ENCODE measurements around the gene ZNF813. TPM values are rescaled to one million over a fixed set of nuclear protein-coding genes. Genes with fewer than 3 reads are reported as not detected.

Gene ZNF813
- polyA plus RNA-seq, 2 donors, result 0.82 to 0.96 TPM

DNA sequence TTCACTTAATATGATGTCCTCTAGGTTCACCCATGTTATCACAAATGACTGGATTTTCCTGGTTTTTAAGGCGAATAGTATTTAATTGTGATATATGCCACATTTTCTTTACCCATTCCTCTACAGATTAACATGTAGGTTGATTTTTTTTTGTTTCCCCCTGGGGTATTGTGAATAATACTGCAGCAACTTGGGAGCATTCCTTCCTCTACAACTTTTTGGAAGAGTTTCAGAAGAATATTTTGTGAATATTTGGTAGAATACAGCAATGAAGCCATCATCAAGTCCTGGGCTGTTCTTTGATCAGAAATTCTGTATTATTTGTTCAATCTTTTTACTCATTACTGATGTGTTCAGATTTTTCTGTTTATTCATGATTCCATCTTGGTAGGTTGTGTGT, 64.8 kb downstream of the ZNF813 start:
- Histone ChIP-seq H3K36me3 (ENCODE audit: control insufficient read depth in 2 of 2, insufficient read depth in 2 of 2, low read length in 1 of 2) (no peaks in the 10 kb centered on the region), H3K9me3 (ENCODE audit: control insufficient read depth in 2 of 2, insufficient read depth in 1 of 2, low read depth in 1 of 2, low read length in 1 of 2) (peaks cover 0 to 2% of the 10 kb centered on the region in 2 donors), H3K27ac (ENCODE audit: low read depth in 2 of 2, low read length in 1 of 2) (no peak overlapping the region), H3K4me3 (ENCODE audit: low read depth in 1 of 2, low read length in 2 of 2) (no peak overlapping the region), H3K27me3 (ENCODE audit: control insufficient read depth in 1 of 2, insufficient read depth in 2 of 2, low read length in 2 of 2) (no peaks in the 10 kb centered on the region), H3K4me1 (ENCODE audit: control insufficient read depth in 2 of 2, insufficient read depth in 2 of 2, low read length in 1 of 2) (no peaks in the 10 kb centered on the region)
- 92 to 100% methylated on average over 1 of the region's 1 CpG for WGBS, 2 donors

DNA sequence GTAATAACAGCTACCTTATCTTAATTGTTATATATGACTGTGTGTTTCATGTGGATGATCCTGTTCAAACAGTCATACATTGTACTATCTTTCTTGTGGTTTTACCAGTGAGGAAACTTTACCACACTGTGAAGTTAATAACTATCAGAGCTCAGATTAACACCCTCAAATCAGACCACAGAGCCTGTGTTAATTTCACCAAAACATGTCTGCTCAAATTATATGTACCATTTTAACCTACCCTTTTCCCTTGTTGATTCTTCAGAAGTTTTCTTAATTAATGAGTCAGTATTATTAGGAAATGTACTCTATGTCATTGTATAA, 68.7 kb downstream of the ZNF813 start:
- H3K27ac ChIP-seq (ENCODE audit: low read depth in 2 of 2, low read length in 1 of 2), result no peak overlapping the region

DNA sequence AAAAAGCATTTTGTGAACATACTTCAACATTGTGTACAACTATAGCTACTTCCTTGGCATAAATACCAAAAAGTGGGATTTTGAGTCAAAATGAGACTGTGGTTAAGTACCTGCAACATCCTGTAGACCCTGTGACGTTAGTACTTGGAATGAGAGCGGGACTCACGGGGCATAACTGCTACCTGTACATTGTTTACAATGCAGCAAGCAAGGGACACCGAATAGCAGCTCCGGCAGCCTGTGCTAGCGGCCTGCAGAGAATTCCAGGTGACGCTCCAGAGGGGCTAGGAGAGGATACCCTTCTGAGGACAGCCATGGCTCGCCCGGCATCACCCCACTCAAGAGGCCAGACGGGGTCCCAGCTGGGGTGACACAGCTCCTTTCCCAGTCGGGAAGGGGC, 69.6 kb downstream of the ZNF813 start:
- WGBS, 2 donors, result 56 to 63% methylated on average over 11 of the region's 11 CpGs
- Histone ChIP-seq H3K4me1 (ENCODE audit: control insufficient read depth in 2 of 2, insufficient read depth in 2 of 2, low read length in 1 of 2) (peaks cover 0 to 3% of the 10 kb centered on the region in 2 donors), H3K4me3 (ENCODE audit: low read depth in 1 of 2, low read length in 2 of 2) (peak overlapping the region; percentile 54 to 83), H3K27me3 (ENCODE audit: control insufficient read depth in 1 of 2, insufficient read depth in 2 of 2, low read length in 2 of 2) (no peaks in the 10 kb centered on the region), H3K36me3 (ENCODE audit: control insufficient read depth in 2 of 2, insufficient read depth in 2 of 2, low read length in 1 of 2) (no peaks in the 10 kb centered on the region), H3K27ac (ENCODE audit: low read depth in 2 of 2, low read length in 1 of 2) (peak overlapping the region; percentile 47 to 70), H3K9me3 (ENCODE audit: control insufficient read depth in 2 of 2, insufficient read depth in 1 of 2, low read depth in 1 of 2, low read length in 1 of 2) (peaks cover 0 to 5% of the 10 kb centered on the region in 2 donors)

More for the DNA sequence above, 68.7 kb downstream of the ZNF813 start:
- Histone ChIP-seq H3K4me3 (ENCODE audit: low read depth in 1 of 2, low read length in 2 of 2) (no peak overlapping the region), H3K36me3 (ENCODE audit: control insufficient read depth in 2 of 2, insufficient read depth in 2 of 2, low read length in 1 of 2) (no peaks in the 10 kb centered on the region), H3K27me3 (ENCODE audit: control insufficient read depth in 1 of 2, insufficient read depth in 2 of 2, low read length in 2 of 2) (no peaks in the 10 kb centered on the region), H3K4me1 (ENCODE audit: control insufficient read depth in 2 of 2, insufficient read depth in 2 of 2, low read length in 1 of 2) (peaks cover 0 to 3% of the 10 kb centered on the region in 2 donors), H3K9me3 (ENCODE audit: control insufficient read depth in 2 of 2, insufficient read depth in 1 of 2, low read depth in 1 of 2, low read length in 1 of 2) (peaks cover 0 to 5% of the 10 kb centered on the region in 2 donors)

DNA sequence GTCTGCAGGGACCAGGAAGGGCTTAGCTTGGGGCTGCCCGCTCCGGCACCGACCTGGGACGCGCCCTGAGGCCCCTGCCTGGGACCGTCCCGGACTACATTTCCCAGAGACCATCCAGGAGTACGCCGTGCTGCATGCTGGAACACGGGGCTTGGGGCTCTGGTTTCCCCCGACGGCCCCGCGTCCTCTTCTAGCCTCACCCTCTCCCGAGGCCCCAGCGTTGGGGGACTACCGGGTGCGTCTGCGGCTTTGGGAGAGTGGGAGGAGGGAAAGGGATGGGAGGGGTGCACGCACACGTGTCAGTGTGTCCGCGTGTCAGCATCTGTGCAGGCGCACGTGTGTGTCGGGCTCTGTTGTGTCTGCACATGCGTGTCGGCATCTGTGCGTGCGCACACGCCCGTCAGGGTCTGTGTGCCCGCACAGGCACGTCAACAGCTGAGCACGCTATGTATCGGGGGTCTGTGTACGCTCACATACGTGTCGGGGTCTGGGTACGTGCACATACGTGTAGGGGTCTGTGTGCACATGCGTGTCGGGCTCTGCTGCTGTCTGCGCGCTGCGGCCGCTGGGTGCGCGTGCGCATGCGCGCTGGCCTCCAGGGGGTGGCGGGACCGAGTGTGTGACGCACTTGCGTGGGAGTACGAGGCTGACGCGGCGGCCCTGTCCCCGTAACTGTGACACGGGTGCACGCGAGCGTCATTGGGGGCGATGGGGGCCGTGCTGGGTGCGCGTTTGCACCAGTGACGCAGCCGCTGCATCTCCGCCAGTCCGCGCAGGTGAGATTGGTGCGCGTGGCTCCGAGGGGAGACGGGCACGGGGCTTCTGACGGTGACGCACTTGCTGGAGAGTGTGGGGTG, 70.2 kb downstream of the ZNF813 start, which contains the start of gene ZNF331:
ZNF331 (plus strand) TSS at position 625 of the 857 bp plus-strand sequence. CDS start 31,232 bp downstream, outside the sequence.
- H3K4me1 ChIP-seq (ENCODE audit: control insufficient read depth in 2 of 2, insufficient read depth in 2 of 2, low read length in 1 of 2), result peaks cover 0 to 3% of the 10 kb centered on the region in 2 donors
- H3K27me3 ChIP-seq (ENCODE audit: control insufficient read depth in 1 of 2, insufficient read depth in 2 of 2, low read length in 2 of 2), result no peaks in the 10 kb centered on the region
- peak within 1 kb of the TSS; percentile 54 to 83 for H3K4me3 ChIP-seq (ENCODE audit: low read depth in 1 of 2, low read length in 2 of 2)
- H3K36me3 ChIP-seq (ENCODE audit: control insufficient read depth in 2 of 2, insufficient read depth in 2 of 2, low read length in 1 of 2), result no peaks in the 10 kb centered on the region
- peaks cover 0 to 5% of the 10 kb centered on the region in 2 donors for H3K9me3 ChIP-seq (ENCODE audit: control insufficient read depth in 2 of 2, insufficient read depth in 1 of 2, low read depth in 1 of 2, low read length in 1 of 2)
- H3K27ac ChIP-seq (ENCODE audit: low read depth in 2 of 2, low read length in 1 of 2), result peak within 1 kb of the TSS; percentile 70 to 81
- 53 to 54% methylated on average over 81 of the region's 81 CpGs for WGBS, 2 donors

DNA sequence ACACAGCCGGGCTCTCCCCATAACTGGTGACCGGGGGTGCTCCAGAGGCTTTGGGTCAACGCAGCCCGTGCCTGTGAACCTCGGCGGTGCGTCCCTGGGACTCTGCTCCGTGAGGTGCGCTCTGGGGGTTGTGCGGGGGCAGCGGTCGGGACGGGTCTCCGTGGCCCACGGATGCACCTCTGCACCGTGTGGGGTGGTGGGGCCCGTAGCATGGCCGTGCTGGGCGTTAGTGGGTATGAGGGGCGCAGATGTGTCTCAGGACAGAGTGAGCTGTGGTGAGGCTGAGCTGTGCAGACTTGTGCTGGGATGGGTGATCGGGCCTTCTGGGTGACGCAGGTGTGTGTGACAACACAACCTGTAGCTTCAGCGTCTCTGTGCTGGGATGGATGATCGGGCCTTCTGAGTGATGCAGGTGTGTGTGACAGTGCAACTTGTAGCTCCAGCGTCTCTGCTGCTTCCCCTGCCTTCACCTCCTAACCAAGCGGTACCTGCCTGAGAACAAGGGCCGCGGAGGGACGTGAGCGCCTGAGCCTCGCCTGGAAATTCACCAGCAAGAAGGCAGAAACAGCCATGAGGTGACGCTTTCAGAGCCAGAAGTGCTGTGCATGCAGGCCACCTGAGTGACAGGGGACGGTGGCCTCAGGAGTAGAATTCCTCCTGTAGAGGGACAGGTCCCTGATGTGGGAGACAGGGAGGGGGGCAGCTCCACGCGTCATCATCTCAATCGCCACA, 71.0 kb downstream of the ZNF813 start:
- 50 to 62% methylated on average over 36 of the region's 36 CpGs for WGBS, 2 donors

DNA sequence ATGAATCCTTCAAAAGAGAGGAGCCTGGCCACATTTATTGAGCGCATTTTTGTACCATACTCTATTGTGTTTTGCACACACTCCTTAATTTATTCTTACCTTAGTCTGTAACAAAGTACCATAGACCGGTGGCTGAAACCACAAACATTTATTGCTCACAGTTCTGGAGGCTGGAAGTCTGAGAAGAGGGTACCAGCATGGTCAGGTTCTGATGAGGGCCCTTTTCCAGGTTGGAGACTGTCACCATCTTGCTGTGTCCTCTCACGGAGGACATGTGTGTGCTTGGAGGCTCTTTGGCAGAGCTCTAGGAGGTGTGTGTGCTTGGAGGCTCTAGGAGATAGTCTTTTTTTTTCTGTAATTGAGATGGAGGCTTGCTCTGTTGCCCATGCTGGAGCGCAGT, 72.6 kb downstream of the ZNF813 start:
- Histone ChIP-seq H3K36me3 (ENCODE audit: control insufficient read depth in 2 of 2, insufficient read depth in 2 of 2, low read length in 1 of 2) (no peaks in the 10 kb centered on the region), H3K4me3 (ENCODE audit: low read depth in 1 of 2, low read length in 2 of 2) (no peak overlapping the region), H3K27ac (ENCODE audit: low read depth in 2 of 2, low read length in 1 of 2) (no peak overlapping the region), H3K4me1 (ENCODE audit: control insufficient read depth in 2 of 2, insufficient read depth in 2 of 2, low read length in 1 of 2) (peaks cover 0 to 3% of the 10 kb centered on the region in 2 donors), H3K27me3 (ENCODE audit: control insufficient read depth in 1 of 2, insufficient read depth in 2 of 2, low read length in 2 of 2) (no peaks in the 10 kb centered on the region), H3K9me3 (ENCODE audit: control insufficient read depth in 2 of 2, insufficient read depth in 1 of 2, low read depth in 1 of 2, low read length in 1 of 2) (peaks cover 0 to 5% of the 10 kb centered on the region in 2 donors)
- WGBS, 2 donors, result 83 to 95% methylated on average over 4 of the region's 4 CpGs

More for the DNA sequence above, 71.0 kb downstream of the ZNF813 start:
- Histone ChIP-seq H3K9me3 (ENCODE audit: control insufficient read depth in 2 of 2, insufficient read depth in 1 of 2, low read depth in 1 of 2, low read length in 1 of 2) (peaks cover 0 to 5% of the 10 kb centered on the region in 2 donors), H3K27ac (ENCODE audit: low read depth in 2 of 2, low read length in 1 of 2) (peak overlapping the region; percentile 70 to 81), H3K27me3 (ENCODE audit: control insufficient read depth in 1 of 2, insufficient read depth in 2 of 2, low read length in 2 of 2) (no peaks in the 10 kb centered on the region), H3K4me3 (ENCODE audit: low read depth in 1 of 2, low read length in 2 of 2) (peak overlapping the region; percentile 54 to 83), H3K36me3 (ENCODE audit: control insufficient read depth in 2 of 2, insufficient read depth in 2 of 2, low read length in 1 of 2) (no peaks in the 10 kb centered on the region), H3K4me1 (ENCODE audit: control insufficient read depth in 2 of 2, insufficient read depth in 2 of 2, low read length in 1 of 2) (peaks cover 0 to 3% of the 10 kb centered on the region in 2 donors)

DNA sequence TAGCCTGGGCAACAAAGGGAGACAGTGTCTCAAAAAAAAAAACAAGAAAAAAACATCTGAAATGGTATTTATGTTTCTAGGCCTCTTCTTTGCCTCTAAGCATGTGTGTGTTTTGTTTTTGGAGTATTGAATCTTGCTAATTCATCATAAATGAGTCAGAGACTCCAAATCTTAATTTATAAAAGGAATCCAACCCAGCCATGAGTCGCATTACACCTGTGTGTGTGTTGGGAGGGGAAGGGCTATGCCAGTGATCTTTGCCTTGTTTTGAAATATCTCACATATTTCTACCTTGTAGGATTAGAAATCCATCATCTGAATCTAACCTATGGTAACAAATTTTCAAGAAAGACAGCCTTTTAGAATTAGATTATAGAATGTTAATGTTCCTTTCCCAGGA, 74.4 kb downstream of the ZNF813 start:
- H3K4me3 ChIP-seq (ENCODE audit: low read depth in 1 of 2, low read length in 2 of 2), result no peak overlapping the region
- peaks cover 0 to 2% of the 10 kb centered on the region in 2 donors for H3K36me3 ChIP-seq (ENCODE audit: control insufficient read depth in 2 of 2, insufficient read depth in 2 of 2, low read length in 1 of 2)
- H3K27ac ChIP-seq (ENCODE audit: low read depth in 2 of 2, low read length in 1 of 2), result no peak overlapping the region
- H3K4me1 ChIP-seq (ENCODE audit: control insufficient read depth in 2 of 2, insufficient read depth in 2 of 2, low read length in 1 of 2), result peaks cover 0 to 3% of the 10 kb centered on the region in 2 donors
- 72 to 95% methylated on average over 1 of the region's 1 CpG for WGBS, 2 donors
- H3K9me3 ChIP-seq (ENCODE audit: control insufficient read depth in 2 of 2, insufficient read depth in 1 of 2, low read depth in 1 of 2, low read length in 1 of 2), result peaks cover 0 to 5% of the 10 kb centered on the region in 2 donors
- no peaks in the 10 kb centered on the region for H3K27me3 ChIP-seq (ENCODE audit: control insufficient read depth in 1 of 2, insufficient read depth in 2 of 2, low read length in 2 of 2)

DNA sequence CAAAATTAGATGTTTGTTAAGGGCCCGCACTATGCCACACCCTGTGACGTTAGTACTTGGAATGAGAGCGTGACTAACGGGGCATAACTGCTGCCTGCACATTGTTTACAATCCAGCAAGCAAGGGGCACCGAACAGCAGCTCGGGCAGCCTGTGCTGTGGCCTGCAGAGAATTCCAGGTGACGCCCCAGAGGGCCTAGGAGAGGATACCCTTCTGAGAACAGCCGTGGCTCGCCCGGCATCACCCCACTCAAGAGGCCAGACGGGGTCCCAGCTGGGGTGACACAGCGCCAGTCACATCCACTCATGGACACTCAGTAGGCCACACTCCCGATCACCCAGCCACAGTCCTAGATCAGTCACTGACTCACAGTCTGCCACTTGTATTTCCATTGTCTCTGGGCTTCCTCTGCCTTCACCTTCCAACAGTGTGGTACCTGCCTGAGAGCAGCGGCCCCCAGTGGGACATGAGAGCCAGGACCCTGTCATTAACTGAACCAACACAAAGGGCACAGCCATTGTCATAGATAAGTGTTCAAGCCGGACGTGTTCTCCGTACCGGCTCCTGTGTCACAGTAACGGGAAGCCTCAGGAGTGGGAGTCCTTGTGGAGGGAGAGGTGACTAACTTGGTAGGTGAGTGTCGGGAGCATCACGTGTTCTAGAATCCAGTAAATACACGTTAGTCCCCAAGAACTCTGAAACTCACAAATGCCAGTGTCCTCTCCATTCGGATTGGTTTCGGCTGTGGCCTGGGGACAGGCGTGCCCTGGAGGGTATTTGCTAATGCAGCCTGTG, 77.9 kb downstream of the ZNF813 start:
- H3K27ac ChIP-seq (ENCODE audit: low read depth in 2 of 2, low read length in 1 of 2), result no peak overlapping the region
- no peaks in the 10 kb centered on the region for H3K4me1 ChIP-seq (ENCODE audit: control insufficient read depth in 2 of 2, insufficient read depth in 2 of 2, low read length in 1 of 2)
- peaks cover 0 to 2% of the 10 kb centered on the region in 2 donors for H3K36me3 ChIP-seq (ENCODE audit: control insufficient read depth in 2 of 2, insufficient read depth in 2 of 2, low read length in 1 of 2)
- WGBS, 2 donors, result 75 to 80% methylated on average over 25 of the region's 25 CpGs
- H3K9me3 ChIP-seq (ENCODE audit: control insufficient read depth in 2 of 2, insufficient read depth in 1 of 2, low read depth in 1 of 2, low read length in 1 of 2), result no peaks in the 10 kb centered on the region
- H3K4me3 ChIP-seq (ENCODE audit: low read depth in 1 of 2, low read length in 2 of 2), result no peak overlapping the region
- no peaks in the 10 kb centered on the region for H3K27me3 ChIP-seq (ENCODE audit: control insufficient read depth in 1 of 2, insufficient read depth in 2 of 2, low read length in 2 of 2)
